Activated B cell treated with CpG ODN at 0.5 μM for 24 hours (primary cell): ENCODE results near the gene AJUBA. TPM values are rescaled to one million over a fixed set of nuclear protein-coding genes. Genes with fewer than 3 reads are reported as not detected.

Source experiments
- ATAC-seq: fragments of 200-7000 bp; cut with Tn5 transposase; one replicate; pipeline ENCODE4 v1.10.0; 2021; ENCODE audit warnings: low read depth, mild to moderate bottlenecking, moderate library complexity
- CTCF ChIA-PET: fragments of 350-600 bp; sonication (Branson Sonifier 250); formaldehyde crosslinking; loops from one replicate; lab custom pipeline; 2021; ENCODE audit warnings: antibody characterized with exemption; lab: Charles Lee
- POLR2A ChIA-PET: fragments of 350-600 bp; sonication (Branson Sonifier 250); formaldehyde crosslinking; loops from one replicate; lab custom pipeline; 2021; ENCODE audit warnings: antibody characterized with exemption; lab: Charles Lee
- DNase-seq: peaks from one replicate; pipeline ENCODE4 v3.0.0; 2022
- H3K27ac Mint-ChIP-seq: one replicate; pipeline ENCODE4 v1.8.0; 2020; ENCODE audit warnings: mixed read lengths
- H3K27me3 Mint-ChIP-seq: one replicate; pipeline ENCODE4 v1.8.0; 2021; ENCODE audit warnings: mixed read lengths
- H3K36me3 Mint-ChIP-seq: one replicate; pipeline ENCODE4 v1.8.0; 2021; ENCODE audit warnings: low read depth, mixed read lengths
- H3K4me1 Mint-ChIP-seq: one replicate; pipeline ENCODE4 v1.8.0; 2021; ENCODE audit warnings: mixed read lengths
- H3K4me3 Mint-ChIP-seq: one replicate; pipeline ENCODE4 v1.8.0; 2020; ENCODE audit warnings: mild to moderate bottlenecking, mixed read lengths
- H3K9me3 Mint-ChIP-seq: one replicate; pipeline ENCODE4 v1.8.0; 2020; ENCODE audit warnings: mixed read lengths
- CTCF ChIP-seq: fragments of 200-600 bp; IDR thresholded peaks from one replicate; pipeline ENCODE4 v1.8.0; 2022; ENCODE audit warnings: antibody characterized with exemption, mild to moderate bottlenecking
- intact Hi-C: fragments of 100-400 bp; cut with micrococcal nuclease; formaldehyde crosslinking; loops from one replicate; pipeline ENCODE4 v1.15.1; 2024
- total RNA-seq: library from RNA; stranded (reverse); gene quantifications from 2 replicates; pipeline ENCODE4 v1.2.3, GENCODE V29; 2022

AJUBA gene
- total RNA-seq, 1 donor from 2014 or later: 0.67 TPM

- TF ChIP-seq CTCF: no peak
- Mint-ChIP-seq H3K27me3 (no peaks in the 10 kb centered on the region), H3K9me3 (no peaks in the 10 kb centered on the region), H3K36me3 (no peaks in the 10 kb centered on the region), H3K4me3 (no peak overlapping the region), H3K27ac (no peak overlapping the region), H3K4me1 (peaks cover 5% of the 10 kb centered on the region)
- ATAC-seq (no peak), DNase-seq (no peak)
- POLR2A ChIA-PET: interaction anchor here (1.2 to 1.5 kb wide), 2 partner anchors 10 to 49 kb away, joined by 3 to 5 read pairs; no protein-coding TSS in a partner anchor
- intact Hi-C loops: no loop called here
- CTCF ChIA-PET: interaction anchor here (0.9 to 1.0 kb wide), 2 partner anchors 17 to 21 kb away, joined by 3 read pairs; partner anchors contain the start of gene HAUS4
These were observed 47.2 kb downstream of the AJUBA start for GRCh38 chr14:22935156-22935555.

GRCh38 chr14:22932146-22932545, 50.2 kb downstream of the AJUBA start:
- Mint-ChIP-seq H3K4me1 (peaks cover 8% of the 10 kb centered on the region), H3K27me3 (no peaks in the 10 kb centered on the region), H3K36me3 (peaks cover 1% of the 10 kb centered on the region), H3K9me3 (no peaks in the 10 kb centered on the region), H3K4me3 (no peak overlapping the region), H3K27ac (no peak overlapping the region)
- ChIA-PET CTCF (interaction anchor here (3.4 kb wide), 1 partner anchor 50 kb away, joined by 22 read pairs; the partner anchor contains the start of gene AJUBA), POLR2A (no interaction called here)
- DNase-seq (no peak), ATAC-seq (no peak)
- no peak for TF ChIP-seq CTCF
- intact Hi-C loops: no loop called here

GRCh38 chr14:22929961-22930364, 52.4 kb downstream of the AJUBA start:
- POLR2A ChIA-PET: interaction anchor here (0.5 to 2.6 kb wide), 16 partner anchors 11 to 1546 kb away, joined by 3 to 47 read pairs (median 4); partner anchors contain the start of genes ACIN1, C14orf119, CDH24 and HAUS4
- DNase-seq (no peak), ATAC-seq (no peak)
- H3K27me3 Mint-ChIP-seq: no peaks in the 10 kb centered on the region
- TF ChIP-seq CTCF: no peak
- peaks cover 14% of the 10 kb centered on the region for H3K4me1 Mint-ChIP-seq
- CTCF ChIA-PET: interaction anchor here (0.8 to 3.4 kb wide), 12 partner anchors 11 to 165 kb away, joined by 3 to 22 read pairs (median 4); partner anchors contain the start of genes ACIN1, AJUBA, C14orf119 and CDH24
- peaks cover 18% of the 10 kb centered on the region for H3K36me3 Mint-ChIP-seq
- intact Hi-C loops: loop anchor here (1.0 to 10.0 kb wide), 11 partner anchors 11 to 625 kb away; partner anchors contain the start of genes ACIN1, C14orf119, DAD1 and HAUS4
- H3K4me3 Mint-ChIP-seq: no peak overlapping the region
- no peaks in the 10 kb centered on the region for H3K9me3 Mint-ChIP-seq
- H3K27ac Mint-ChIP-seq: no peak overlapping the region

GRCh38 chr14:22929104-22929960, 53.0 kb downstream of the AJUBA start, which contains the start of gene PRMT5:
Gene PRMT5 (minus strand): TSS chr14:22929376. CDS start chr14:22929361, 15 bp downstream.
- Mint-ChIP-seq H3K36me3 (peaks cover 24% of the 10 kb centered on the region), H3K4me3 (no peak within 1 kb of the TSS), H3K4me1 (peaks cover 14% of the 10 kb centered on the region), H3K27ac (no peak within 1 kb of the TSS), H3K27me3 (no peaks in the 10 kb centered on the region), H3K9me3 (no peaks in the 10 kb centered on the region)
- no peak for TF ChIP-seq CTCF
- peak; percentile 93 for ATAC-seq
- ChIA-PET POLR2A (interaction anchor here (0.6 to 2.6 kb wide), 18 partner anchors 11 to 1152 kb away, joined by 3 to 47 read pairs (median 4); partner anchors contain the start of genes ACIN1, C14orf119, CDH24 and HAUS4), CTCF (interaction anchor here (0.8 to 3.4 kb wide), 11 partner anchors 10 to 166 kb away, joined by 3 to 22 read pairs (median 5); partner anchors contain the start of genes ACIN1, AJUBA, C14orf119 and CDH24)
- intact Hi-C loops: loop anchor here (1.0 to 10.0 kb wide), 11 partner anchors 10 to 625 kb away; partner anchors contain the start of genes ACIN1, C14orf119, DAD1 and HAUS4
- DNase-seq: peak; percentile 83
